A673 (cell line): ENCODE data around the gene PCYT1A. TPM values are rescaled to one million over a fixed set of nuclear protein-coding genes. Genes with fewer than 3 reads are reported as not detected.

ENCODE experiments used
- BruUV-seq: library from RNA; stranded (reverse); fragments of 400-500 nt; replicated peaks from 2 replicates; lab custom pipeline; 2021; lab: Mats Ljungman, UMichigan
- CTCF ChIA-PET: fragments of 300-600 bp; sonication (Branson Sonifier 250); formaldehyde crosslinking; loops from one replicate; lab custom pipeline; 2022; ENCODE audit warnings: antibody characterized with exemption; lab: Charles Lee
- POLR2A ChIA-PET: fragments of 300-600 bp; sonication (Branson Sonifier 250); formaldehyde crosslinking; loops from one replicate; lab custom pipeline; 2022; ENCODE audit warnings: antibody characterized with exemption; ENCODE audit not compliant: low non-redundant PET; lab: Charles Lee
- DNase-seq: peaks from one replicate; pipeline ENCODE4 v3.0.0-alpha.2; 2015; ENCODE audit warnings: low spot score
- H3K27ac ChIP-seq: fragments of 200-600 bp; sonication (generic); 2 replicates; pipeline ENCODE4 v1.5.1; 2016; ENCODE audit warnings: mixed run types, low read depth, mild to moderate bottlenecking, mixed read lengths, antibody characterized with exemption, low read length; ENCODE audit not compliant: poor library complexity, severe bottlenecking
- H3K27me3 ChIP-seq: fragments of 200-600 bp; sonication (generic); replicated peaks from 2 replicates; pipeline ENCODE4 v1.6.1; 2017; ENCODE audit warnings: mixed run types, low read depth, mild to moderate bottlenecking, mixed read lengths, antibody characterized with exemption, low read length; ENCODE audit not compliant: insufficient read depth, poor library complexity
- H3K36me3 ChIP-seq: fragments of 200-600 bp; sonication (generic); 2 replicates; pipeline ENCODE4 v1.6.1; 2016; ENCODE audit warnings: mixed run types, mild to moderate bottlenecking, mixed read lengths, antibody characterized with exemption, low read length; ENCODE audit not compliant: insufficient read depth, poor library complexity, severe bottlenecking
- H3K4me1 ChIP-seq: fragments of 200-600 bp; sonication (generic); 2 replicates; pipeline ENCODE4 v1.6.1; 2017; ENCODE audit warnings: mixed run types, mild to moderate bottlenecking, mixed read lengths, antibody characterized with exemption, low read length; ENCODE audit not compliant: insufficient read depth, poor library complexity, severe bottlenecking
- H3K4me3 ChIP-seq: fragments of 200-600 bp; sonication (generic); 2 replicates; pipeline ENCODE4 v1.5.1; 2016; ENCODE audit warnings: low read depth, mixed run types, mild to moderate bottlenecking, mixed read lengths, low read length; ENCODE audit not compliant: poor library complexity, severe bottlenecking
- H3K9me3 ChIP-seq: fragments of 200-600 bp; sonication (generic); 2 replicates; pipeline ENCODE4 v1.6.1; 2016; ENCODE audit warnings: mixed run types, low read depth, mild to moderate bottlenecking, mixed read lengths, antibody characterized with exemption, low read length; ENCODE audit not compliant: poor library complexity, severe bottlenecking
- EZH2 ChIP-seq: fragments of 200-600 bp; sonication (generic); IDR thresholded peaks from 2 replicates; pipeline ENCODE4 v1.6.1; 2017; ENCODE audit warnings: borderline replicate concordance, low read depth, mild to moderate bottlenecking, mixed read lengths, antibody characterized with exemption, low read length; ENCODE audit not compliant: poor library complexity, severe bottlenecking
- intact Hi-C: fragments of 100-400 bp; cut with micrococcal nuclease; formaldehyde crosslinking; loops from one replicate; pipeline ENCODE4 v1.10.0; 2022; ENCODE audit not compliant: unreplicated experiment
- total RNA-seq: library from RNA; stranded (reverse); gene quantifications from 2 replicates; pipeline ENCODE4 v1.2.3, GENCODE V29; 2021
- TF ChIP-seq, protein P1 (sequence below): fragments of 300-800, 200-600 bp; sonication (generic); conservative IDR thresholded peaks from 2 replicates; pipeline ENCODE4 v1.5.1; 2017; ENCODE audit warnings: low read depth, mild to moderate bottlenecking, antibody characterized with exemption, low read length, moderate library complexity, mixed read lengths

The PCYT1A gene
- total RNA-seq, 1 experiment from 2014 or later: 62.3 TPM

DNA sequence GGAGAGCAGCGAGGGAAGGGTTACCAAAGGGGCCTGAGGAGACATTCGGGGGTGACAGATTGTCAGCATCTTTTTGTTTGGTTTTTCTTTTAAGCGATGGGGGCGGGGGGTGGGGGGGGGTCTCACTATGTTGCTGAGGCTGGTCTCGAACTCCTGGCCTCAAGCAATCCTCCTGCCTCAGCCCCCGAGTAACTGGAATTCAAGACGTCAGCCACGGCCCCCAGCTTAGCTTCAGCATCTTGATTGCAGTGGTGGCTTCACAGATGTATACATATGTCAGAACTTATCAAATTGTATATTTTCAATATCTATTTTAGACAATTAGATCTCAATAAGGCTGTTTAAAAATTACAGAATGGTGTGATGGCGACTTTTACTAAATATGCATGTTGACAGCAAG, 107.2 kb downstream of the PCYT1A start:
- no peaks in the 10 kb centered on the region for H3K9me3 ChIP-seq
- no peaks in the 10 kb centered on the region for H3K4me1 ChIP-seq
- no peak for TF ChIP-seq EZH2
- TF ChIP-seq, protein P1, sequence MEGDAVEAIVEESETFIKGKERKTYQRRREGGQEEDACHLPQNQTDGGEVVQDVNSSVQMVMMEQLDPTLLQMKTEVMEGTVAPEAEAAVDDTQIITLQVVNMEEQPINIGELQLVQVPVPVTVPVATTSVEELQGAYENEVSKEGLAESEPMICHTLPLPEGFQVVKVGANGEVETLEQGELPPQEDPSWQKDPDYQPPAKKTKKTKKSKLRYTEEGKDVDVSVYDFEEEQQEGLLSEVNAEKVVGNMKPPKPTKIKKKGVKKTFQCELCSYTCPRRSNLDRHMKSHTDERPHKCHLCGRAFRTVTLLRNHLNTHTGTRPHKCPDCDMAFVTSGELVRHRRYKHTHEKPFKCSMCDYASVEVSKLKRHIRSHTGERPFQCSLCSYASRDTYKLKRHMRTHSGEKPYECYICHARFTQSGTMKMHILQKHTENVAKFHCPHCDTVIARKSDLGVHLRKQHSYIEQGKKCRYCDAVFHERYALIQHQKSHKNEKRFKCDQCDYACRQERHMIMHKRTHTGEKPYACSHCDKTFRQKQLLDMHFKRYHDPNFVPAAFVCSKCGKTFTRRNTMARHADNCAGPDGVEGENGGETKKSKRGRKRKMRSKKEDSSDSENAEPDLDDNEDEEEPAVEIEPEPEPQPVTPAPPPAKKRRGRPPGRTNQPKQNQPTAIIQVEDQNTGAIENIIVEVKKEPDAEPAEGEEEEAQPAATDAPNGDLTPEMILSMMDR: no peak
- no peaks in the 10 kb centered on the region for H3K27me3 ChIP-seq
- intact Hi-C loops: no loop called here
- H3K27ac ChIP-seq: no peak overlapping the region
- no peak for DNase-seq
- H3K36me3 ChIP-seq: no peaks in the 10 kb centered on the region
- no peak overlapping the region for H3K4me3 ChIP-seq
- ChIA-PET POLR2A (no interaction called here), CTCF (no interaction called here)
- no TSS peak for BruUV-seq

Other genes with a start within 250 kb of the PCYT1A start
- 240 and 336 TPM in 2 replicates for gene TFRC, start 205.6 kb downstream of the PCYT1A start, total RNA-seq
- not detected in 2 replicates for gene ZDHHC19, start 76.3 kb downstream of the PCYT1A start, total RNA-seq
- gene SLC51A, start 71.2 kb downstream of the PCYT1A start, total RNA-seq: not detected in 2 replicates
- gene DYNLT2B, start 30.5 kb upstream of the PCYT1A start, total RNA-seq: 23.3 and 24.6 TPM in 2 replicates
- gene TM4SF19, start 50.7 kb upstream of the PCYT1A start, total RNA-seq: not detected in 2 replicates
- 92.8 and 94.2 TPM in 2 replicates for gene UBXN7, start 144.7 kb upstream of the PCYT1A start, total RNA-seq
- gene RNF168, start 216.0 kb upstream of the PCYT1A start, total RNA-seq: 37.9 and 42.9 TPM in 2 replicates
- gene SMCO1, start 227.6 kb upstream of the PCYT1A start, total RNA-seq: not detected in 2 replicates